ENCODE results near the gene CFAP90. TPM values are rescaled to one million over a fixed set of nuclear protein-coding genes. Genes with fewer than 3 reads are reported as not detected.
A peak's percentile ranks its signal among the peaks of the same experiment; 100 is the strongest.

The CFAP90 gene
- total and polyA plus RNA-seq, 7 donors = 0.04 to 0.81 TPM; not detected in 5

DNA sequence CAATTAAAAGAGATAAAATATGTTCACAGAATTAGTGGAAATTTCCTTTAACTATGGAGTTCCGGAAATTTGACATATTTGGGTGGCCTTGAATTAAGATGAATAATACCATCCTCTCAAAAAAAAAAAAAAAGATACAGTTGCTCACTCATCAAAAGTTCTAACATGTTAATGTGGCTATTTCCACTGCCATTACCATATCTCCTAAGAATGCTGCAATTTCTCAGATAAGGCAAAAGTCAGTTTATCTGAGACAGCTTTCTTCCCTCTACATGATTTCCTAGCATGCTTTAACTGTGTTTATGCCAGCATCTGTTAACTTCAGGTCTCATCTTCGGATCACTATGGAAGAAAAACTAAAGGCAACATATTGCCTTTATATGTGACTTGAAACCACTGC, 15.3 kb upstream of the CFAP90 start:
- TF ChIP-seq POLR2A (IDR thresholded peaks at IDR 0.05) (no peak), EP300 (IDR thresholded peaks at IDR 0.05) (no peak), POLR2AphosphoS5 (IDR thresholded peaks at IDR 0.05) (no peak)
- TF ChIP-seq, protein P1, sequence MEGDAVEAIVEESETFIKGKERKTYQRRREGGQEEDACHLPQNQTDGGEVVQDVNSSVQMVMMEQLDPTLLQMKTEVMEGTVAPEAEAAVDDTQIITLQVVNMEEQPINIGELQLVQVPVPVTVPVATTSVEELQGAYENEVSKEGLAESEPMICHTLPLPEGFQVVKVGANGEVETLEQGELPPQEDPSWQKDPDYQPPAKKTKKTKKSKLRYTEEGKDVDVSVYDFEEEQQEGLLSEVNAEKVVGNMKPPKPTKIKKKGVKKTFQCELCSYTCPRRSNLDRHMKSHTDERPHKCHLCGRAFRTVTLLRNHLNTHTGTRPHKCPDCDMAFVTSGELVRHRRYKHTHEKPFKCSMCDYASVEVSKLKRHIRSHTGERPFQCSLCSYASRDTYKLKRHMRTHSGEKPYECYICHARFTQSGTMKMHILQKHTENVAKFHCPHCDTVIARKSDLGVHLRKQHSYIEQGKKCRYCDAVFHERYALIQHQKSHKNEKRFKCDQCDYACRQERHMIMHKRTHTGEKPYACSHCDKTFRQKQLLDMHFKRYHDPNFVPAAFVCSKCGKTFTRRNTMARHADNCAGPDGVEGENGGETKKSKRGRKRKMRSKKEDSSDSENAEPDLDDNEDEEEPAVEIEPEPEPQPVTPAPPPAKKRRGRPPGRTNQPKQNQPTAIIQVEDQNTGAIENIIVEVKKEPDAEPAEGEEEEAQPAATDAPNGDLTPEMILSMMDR (IDR thresholded peaks at IDR 0.05) = no peak
- no peak for DNase-seq
- no peaks in the 10 kb centered on the region for H3K27me3 ChIP-seq
- H3K4me1 ChIP-seq = peaks cover 0 to 30% (median 23%) of the 10 kb centered on the region in 4 donors
- H3K36me3 ChIP-seq = peaks cover 0 to 38% (median 5%) of the 10 kb centered on the region in 4 donors
- no peaks in the 10 kb centered on the region for H3K9me3 ChIP-seq
- 65 to 84% methylated on average over 2 of the region's 2 CpGs for WGBS, 2 donors
- no peak overlapping the region for H3K27ac ChIP-seq
- no peak overlapping the region for H3K4me3 ChIP-seq
- intact Hi-C loops (cut with DNase I) = loop anchor here (10.0 kb wide), 1 partner anchor 1679 kb away; the partner anchor contains the start of gene SEMA5A

DNA sequence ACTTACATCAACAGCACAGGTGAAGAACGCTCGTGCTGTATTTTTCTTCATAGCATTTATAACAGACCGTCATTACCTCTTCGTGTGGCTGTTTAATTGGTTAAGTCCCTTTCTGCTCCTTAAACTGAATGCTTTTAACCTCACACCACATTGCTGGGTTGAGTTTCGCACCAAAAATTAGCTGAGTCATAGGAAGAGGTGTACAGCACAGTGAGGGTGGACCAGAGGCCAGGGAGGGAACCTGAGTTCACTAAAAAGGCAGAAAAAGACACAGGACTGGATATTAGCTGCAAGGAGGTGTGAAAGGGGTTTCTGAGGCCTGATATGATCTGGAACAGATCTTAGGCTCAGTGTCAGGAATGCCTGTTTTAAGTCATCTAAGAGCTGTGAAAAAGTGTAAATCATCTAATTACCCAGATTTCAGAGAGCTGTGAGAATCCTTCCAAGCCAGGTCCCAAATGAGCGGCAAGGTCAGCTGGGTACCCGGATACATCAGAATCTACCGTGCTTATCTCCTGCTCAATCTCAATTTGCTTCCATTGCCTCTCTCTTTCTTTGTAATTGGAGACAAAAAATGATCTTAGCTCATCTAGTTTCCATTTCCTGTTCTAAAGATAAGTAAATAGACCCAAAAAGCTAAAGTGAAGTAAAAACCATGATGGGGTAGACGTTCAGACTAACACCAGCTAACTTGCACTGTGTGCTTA, 7.1 kb upstream of the CFAP90 start:
- H3K4me3 ChIP-seq = no peak overlapping the region
- no peak overlapping the region for H3K27ac ChIP-seq
- TF ChIP-seq POLR2AphosphoS5 (IDR thresholded peaks at IDR 0.05) (no peak), EP300 (IDR thresholded peaks at IDR 0.05) (no peak), POLR2A (IDR thresholded peaks at IDR 0.05) (no peak)
- TF ChIP-seq, protein P1 (IDR thresholded peaks at IDR 0.05) = no peak
- no peaks in the 10 kb centered on the region for H3K4me1 ChIP-seq
- no peaks in the 10 kb centered on the region for H3K27me3 ChIP-seq
- DNase-seq = no peak
- WGBS, 2 donors = 70 to 83% methylated on average over 9 of the region's 9 CpGs
- intact Hi-C loops (cut with DNase I) = no loop called here
- H3K36me3 ChIP-seq = peaks cover 5 to 53% (median 15%) of the 10 kb centered on the region in 4 donors
- no peaks in the 10 kb centered on the region for H3K9me3 ChIP-seq

DNA sequence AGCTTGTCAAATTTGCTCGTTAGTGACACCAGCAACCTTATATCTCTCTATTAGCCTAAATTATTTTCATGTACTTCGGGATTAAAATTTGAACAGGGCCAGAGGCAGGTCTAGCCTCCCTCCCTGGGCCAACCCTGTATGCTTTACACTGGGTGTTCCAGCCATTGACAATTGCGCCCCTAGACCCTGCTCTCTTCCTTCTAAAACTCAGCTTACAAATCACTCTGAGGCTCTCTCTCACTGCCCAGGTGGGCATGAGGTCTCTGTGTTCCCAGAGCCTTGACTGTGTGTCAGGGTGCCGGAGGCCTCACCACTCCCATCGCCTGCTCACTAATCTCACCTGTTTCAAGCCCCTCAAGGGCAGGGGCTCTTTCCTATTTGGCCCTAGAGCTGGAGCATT, 6.4 kb upstream of the CFAP90 start:
- H3K36me3 ChIP-seq = peaks cover 5 to 48% (median 15%) of the 10 kb centered on the region in 4 donors
- no peaks in the 10 kb centered on the region for H3K4me1 ChIP-seq
- TF ChIP-seq EP300 (IDR thresholded peaks at IDR 0.05) (no peak), POLR2A (IDR thresholded peaks at IDR 0.05) (no peak), POLR2AphosphoS5 (IDR thresholded peaks at IDR 0.05) (no peak)
- TF ChIP-seq, protein P1 (IDR thresholded peaks at IDR 0.05) = no peak
- intact Hi-C loops (cut with DNase I) = no loop called here
- no peaks in the 10 kb centered on the region for H3K27me3 ChIP-seq
- 85 to 88% methylated on average over 5 of the region's 5 CpGs for whole genome bisulfite sequencing, 2 donors
- DNase-seq = no peak
- H3K4me3 ChIP-seq = no peak overlapping the region
- no peaks in the 10 kb centered on the region for H3K9me3 ChIP-seq
- H3K27ac ChIP-seq = no peak overlapping the region

DNA sequence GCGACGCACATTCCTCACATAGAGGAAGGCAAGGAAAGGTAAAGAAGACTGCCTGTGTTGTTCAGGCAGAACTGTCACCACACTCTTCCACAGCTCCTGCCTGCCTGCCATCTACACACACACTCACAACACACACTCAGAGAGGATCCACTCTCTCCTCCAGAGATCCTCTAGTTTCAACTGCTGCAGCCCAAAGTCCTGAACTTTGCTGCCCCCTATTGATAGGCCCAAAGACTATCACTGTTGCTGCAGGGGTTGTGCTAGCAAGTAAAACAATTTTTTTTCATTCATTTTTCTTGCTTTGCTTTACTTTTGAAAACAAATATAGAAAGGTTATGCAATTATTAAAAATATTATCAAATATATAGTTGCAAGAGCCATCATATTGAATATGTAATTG, 5.9 kb upstream of the CFAP90 start:
- DNase-seq = no peak
- H3K27me3 ChIP-seq = no peaks in the 10 kb centered on the region
- intact Hi-C loops (cut with DNase I) = no loop called here
- WGBS, 2 donors = 98% methylated on average over 2 of the region's 2 CpGs
- no peak overlapping the region for H3K27ac ChIP-seq
- peaks cover 5 to 43% (median 13%) of the 10 kb centered on the region in 4 donors for H3K36me3 ChIP-seq
- no peaks in the 10 kb centered on the region for H3K4me1 ChIP-seq
- no peak overlapping the region for H3K4me3 ChIP-seq
- H3K9me3 ChIP-seq = no peaks in the 10 kb centered on the region
- TF ChIP-seq POLR2A (IDR thresholded peaks at IDR 0.05) (no peak), POLR2AphosphoS5 (IDR thresholded peaks at IDR 0.05) (no peak)
- TF ChIP-seq, protein P1 (IDR thresholded peaks at IDR 0.05) = peak in 2 of 4 experiments; percentile 17 to 37

Data from sigmoid colon (tissue), 7 donors.